ENCODE data around the gene HBS1L.

GRCh38 chr6:135053406-135053805, 1.2 kb downstream of the HBS1L start:
- TF ChIP-seq GATA2 (IDR thresholded peaks at IDR 0.05; ENCODE audit: low read depth, low read length) (no peak), GATA3 (IDR thresholded peaks at IDR 0.05; ENCODE audit: low read depth, low read length) (no peak)
